Peyer's patch (tissue), 4 donors: ENCODE results near the gene ANKRD13A.
"Not testable (repeated sequence)": the region's sequence is repeated elsewhere in the genome, so short reads cannot be mapped to it uniquely, and the experiment has no call there.

ENCODE experiments used
- POLR2A ChIP-seq, 2 donors: fragments of 450-650 bp; IDR thresholded peaks; one replicate each; pipeline ENCODE4 v1.5.1; 2017; ENCODE audit warnings: antibody characterized with exemption in 2 of 2, mild to moderate bottlenecking in 2 of 2, moderate library complexity in 2 of 2
- TF ChIP-seq, protein P1 (sequence below), 6 experiments: fragments of 450-650 bp in 4 of 6; fragments of 200-600 bp in 2 of 6; sonication (generic) in 1 of 6; IDR thresholded peaks; one replicate each; pipeline ENCODE4 v1.5.1; 2017 to 2019; ENCODE audit warnings: antibody characterized with exemption in 6 of 6, mild to moderate bottlenecking in 3 of 6, moderate library complexity in 1 of 6

- TF ChIP-seq, protein P1, sequence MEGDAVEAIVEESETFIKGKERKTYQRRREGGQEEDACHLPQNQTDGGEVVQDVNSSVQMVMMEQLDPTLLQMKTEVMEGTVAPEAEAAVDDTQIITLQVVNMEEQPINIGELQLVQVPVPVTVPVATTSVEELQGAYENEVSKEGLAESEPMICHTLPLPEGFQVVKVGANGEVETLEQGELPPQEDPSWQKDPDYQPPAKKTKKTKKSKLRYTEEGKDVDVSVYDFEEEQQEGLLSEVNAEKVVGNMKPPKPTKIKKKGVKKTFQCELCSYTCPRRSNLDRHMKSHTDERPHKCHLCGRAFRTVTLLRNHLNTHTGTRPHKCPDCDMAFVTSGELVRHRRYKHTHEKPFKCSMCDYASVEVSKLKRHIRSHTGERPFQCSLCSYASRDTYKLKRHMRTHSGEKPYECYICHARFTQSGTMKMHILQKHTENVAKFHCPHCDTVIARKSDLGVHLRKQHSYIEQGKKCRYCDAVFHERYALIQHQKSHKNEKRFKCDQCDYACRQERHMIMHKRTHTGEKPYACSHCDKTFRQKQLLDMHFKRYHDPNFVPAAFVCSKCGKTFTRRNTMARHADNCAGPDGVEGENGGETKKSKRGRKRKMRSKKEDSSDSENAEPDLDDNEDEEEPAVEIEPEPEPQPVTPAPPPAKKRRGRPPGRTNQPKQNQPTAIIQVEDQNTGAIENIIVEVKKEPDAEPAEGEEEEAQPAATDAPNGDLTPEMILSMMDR (IDR thresholded peaks at IDR 0.05), result not testable (repeated sequence)
- TF ChIP-seq POLR2A (IDR thresholded peaks at IDR 0.05), result not testable (repeated sequence)
Measured at GRCh38 chr12:110055375-110056352, 56.4 kb downstream of the ANKRD13A start.
